Left ventricle myocardium inferior (tissue), 1 donor: Measurements from ENCODE around the gene STARD13. TPM values are rescaled to one million over a fixed set of nuclear protein-coding genes. Genes with fewer than 3 reads are reported as not detected.

Source experiments
- DNase-seq: peaks from one replicate; pipeline ENCODE4 v3.0.0-alpha.2; 2020
- H3K27ac ChIP-seq: fragments of 200-600 bp; replicated peaks from 2 replicates; pipeline ENCODE4 v1.8.0; 2021
- H3K27me3 ChIP-seq: fragments of 200-600 bp; 2 replicates; pipeline ENCODE4 v1.8.0; 2021; ENCODE audit warnings: low read depth
- H3K36me3 ChIP-seq: fragments of 200-600 bp; 2 replicates; pipeline ENCODE4 v1.8.0; 2021
- H3K4me1 ChIP-seq: fragments of 200-600 bp; 2 replicates; pipeline ENCODE4 v1.8.0; 2021
- H3K4me3 ChIP-seq: fragments of 200-600 bp; 2 replicates; pipeline ENCODE4 v1.8.0; 2021; ENCODE audit warnings: mild to moderate bottlenecking, moderate library complexity
- H3K9me3 ChIP-seq: fragments of 200-600 bp; replicated peaks from 2 replicates; pipeline ENCODE4 v1.8.0; 2021
- CTCF ChIP-seq: fragments of 200-600 bp; IDR thresholded peaks from 2 replicates; pipeline ENCODE4 v1.8.0; 2021; ENCODE audit warnings: antibody characterized with exemption, mild to moderate bottlenecking, borderline replicate concordance
- intact Hi-C: fragments of 100-400 bp; cut with micrococcal nuclease; formaldehyde crosslinking; loops from one replicate; pipeline ENCODE4 v1.11.0; 2022
- total RNA-seq: library from RNA; stranded (reverse); fragmentation: NEBNext Ultra II Directional; extraction: Animal tissue kit (Norgen Biotek cat#: 25700); gene quantifications from one replicate; pipeline ENCODE4 v1.2.1, GENCODE V29; 2021
- donor health status: DM: no; HTN: yes; CAD: no; lungs with severe emphysema.

STARD13 gene
- total RNA-seq, 1 donor from 2014 or later = 29.9 TPM

- peak; percentile 62 for DNase-seq
- no peaks in the 10 kb centered on the region for H3K27me3 ChIP-seq
- peak overlapping the region; percentile 3 for H3K4me3 ChIP-seq
- intact Hi-C loops = no loop called here
- no peaks in the 10 kb centered on the region for H3K9me3 ChIP-seq
- TF ChIP-seq CTCF = no peak
- H3K36me3 ChIP-seq = peaks cover 10% of the 10 kb centered on the region
- peak overlapping the region; percentile 88 for H3K27ac ChIP-seq
- peaks cover 94% of the 10 kb centered on the region for H3K4me1 ChIP-seq
Measured at GRCh38 chr13:33252135-33252534, 33.4 kb downstream of the STARD13 start.

GRCh38 chr13:33251131-33251661 is 34.4 kb downstream of the STARD13 start:
- no peak for DNase-seq

GRCh38 chr13:33250609-33251008 is 34.9 kb downstream of the STARD13 start:
- H3K27me3 ChIP-seq = no peaks in the 10 kb centered on the region

More at GRCh38 chr13:33251131-33251661, 34.4 kb downstream of the STARD13 start:
- Histone ChIP-seq H3K36me3 (peaks cover 10% of the 10 kb centered on the region), H3K4me3 (peak overlapping the region; percentile 3), H3K27me3 (no peaks in the 10 kb centered on the region), H3K27ac (peak overlapping the region; percentile 88), H3K9me3 (no peaks in the 10 kb centered on the region), H3K4me1 (peaks cover 90% of the 10 kb centered on the region)
- intact Hi-C loops = no loop called here
- TF ChIP-seq CTCF = no peak

GRCh38 chr13:33249894-33250293 is 35.7 kb downstream of the STARD13 start:
- intact Hi-C loops = no loop called here
- Histone ChIP-seq H3K9me3 (no peaks in the 10 kb centered on the region), H3K36me3 (peaks cover 10% of the 10 kb centered on the region), H3K27ac (peak overlapping the region; percentile 88), H3K4me3 (no peak overlapping the region), H3K27me3 (no peaks in the 10 kb centered on the region), H3K4me1 (peaks cover 89% of the 10 kb centered on the region)
- no peak for TF ChIP-seq CTCF
- DNase-seq = no peak

More at GRCh38 chr13:33250609-33251008, 34.9 kb downstream of the STARD13 start:
- DNase-seq = no peak
- intact Hi-C loops = no loop called here
- no peak overlapping the region for H3K4me3 ChIP-seq
- no peak for TF ChIP-seq CTCF
- H3K36me3 ChIP-seq = peaks cover 10% of the 10 kb centered on the region
- peaks cover 90% of the 10 kb centered on the region for H3K4me1 ChIP-seq
- no peaks in the 10 kb centered on the region for H3K9me3 ChIP-seq
- peak overlapping the region; percentile 88 for H3K27ac ChIP-seq

GRCh38 chr13:33249066-33249465 is 36.5 kb downstream of the STARD13 start:
- TF ChIP-seq CTCF = no peak
- Histone ChIP-seq H3K4me1 (peaks cover 89% of the 10 kb centered on the region), H3K27me3 (no peaks in the 10 kb centered on the region), H3K4me3 (no peak overlapping the region), H3K9me3 (no peaks in the 10 kb centered on the region), H3K27ac (peak overlapping the region; percentile 88), H3K36me3 (peaks cover 10% of the 10 kb centered on the region)
- intact Hi-C loops = no loop called here
- DNase-seq = no peak
